Mesendoderm (in vitro differentiated cells): ENCODE data around the gene OPCML.

Experiments used
- DNase-seq: peaks from one replicate; pipeline ENCODE4 v3.0.0; 2013
- H2AK5ac ChIP-seq: 2 replicates; pipeline ENCODE4 v1.6.1; 2013; ENCODE audit warnings: low read length, inconsistent platforms
- H2BK120ac ChIP-seq: 2 replicates; pipeline ENCODE4 v1.6.1; 2013; ENCODE audit warnings: low read depth, mild to moderate bottlenecking, low read length, moderate library complexity, mixed read lengths
- H2BK15ac ChIP-seq: replicated peaks from 2 replicates; pipeline ENCODE4 v1.6.1; 2013; ENCODE audit warnings: low read depth, mild to moderate bottlenecking, moderate library complexity
- H2BK5ac ChIP-seq: 2 replicates; pipeline ENCODE4 v1.6.1; 2013; ENCODE audit warnings: low read length, inconsistent platforms
- H3K18ac ChIP-seq: 2 replicates; pipeline ENCODE4 v1.6.1; 2013; ENCODE audit warnings: mild to moderate bottlenecking, low read length, mixed read lengths
- H3K23ac ChIP-seq: one replicate; pipeline ENCODE4 v1.6.1; 2013; ENCODE audit warnings: low read length
- H3K27ac ChIP-seq: 2 replicates; pipeline ENCODE4 v1.5.1; 2013; ENCODE audit warnings: low read depth, mild to moderate bottlenecking, inconsistent platforms, low read length, moderate library complexity
- H3K27me3 ChIP-seq: 2 replicates; pipeline ENCODE4 v1.6.1; 2013; ENCODE audit warnings: low read length, control low read depth, mild to moderate bottlenecking, inconsistent platforms; ENCODE audit not compliant: insufficient read depth, poor library complexity
- H3K36me3 ChIP-seq: 2 replicates; pipeline ENCODE4 v1.6.1; 2013; ENCODE audit warnings: low read length, inconsistent platforms; ENCODE audit not compliant: control insufficient read depth, insufficient read depth
- H3K4ac ChIP-seq: one replicate; pipeline ENCODE4 v1.6.1; 2013; ENCODE audit warnings: low read depth, mild to moderate bottlenecking, low read length, moderate library complexity
- H3K4me1 ChIP-seq: 2 replicates; pipeline ENCODE4 v1.6.1; 2013; ENCODE audit warnings: low read depth, low read length, inconsistent platforms; ENCODE audit not compliant: control insufficient read depth
- H3K4me2 ChIP-seq: 2 replicates; pipeline ENCODE4 v1.6.1; 2013; ENCODE audit warnings: low read length
- H3K4me3 ChIP-seq: 2 replicates; pipeline ENCODE4 v1.5.1; 2013; ENCODE audit warnings: mild to moderate bottlenecking, low read length
- H3K56ac ChIP-seq: one replicate; pipeline ENCODE4 v1.6.1; 2013; ENCODE audit warnings: low read length
- H3K79me1 ChIP-seq: 2 replicates; pipeline ENCODE4 v1.6.1; 2013; ENCODE audit warnings: low read length, inconsistent platforms
- H3K79me2 ChIP-seq: 2 replicates; pipeline ENCODE4 v1.6.1; 2013; ENCODE audit warnings: mild to moderate bottlenecking, low read length; ENCODE audit not compliant: control insufficient read depth, insufficient read depth
- H3K9ac ChIP-seq: 2 replicates; pipeline ENCODE4 v1.6.1; 2013; ENCODE audit warnings: low read length, inconsistent platforms
- H4K5ac ChIP-seq: one replicate; pipeline ENCODE4 v1.6.1; 2013; ENCODE audit warnings: low read length
- H4K8ac ChIP-seq: one replicate; pipeline ENCODE4 v1.6.1; 2013; ENCODE audit warnings: low read depth, mild to moderate bottlenecking, control low read depth, low read length, moderate library complexity
- WGBS: extraction: QIAGEN DNeasy Blood & Tissue Kit; methylation state at CpG from one replicate; pipeline ENCODE4 v1.1.7; 2013; ENCODE audit warnings: low lambda C conversion rate, missing lambda C conversion rate; ENCODE audit not compliant: insufficient coverage; ENCODE audit errors: extremely low coverage; 5-methylcytosine and 5-hydroxymethylcytosine counted together

OPCML gene

GRCh38 chr11:133516845-133517244 lies 15.5 kb downstream of the OPCML start:
- Histone ChIP-seq H2BK5ac (no peak overlapping the region), H3K4ac (no peak overlapping the region)

GRCh38 chr11:133515107-133515506 lies 17.2 kb downstream of the OPCML start:
- Histone ChIP-seq H3K18ac (no peak overlapping the region), H2BK120ac (no peak overlapping the region), H3K4me2 (no peak overlapping the region), H3K79me1 (no peaks in the 10 kb centered on the region), H4K5ac (no peak overlapping the region), H2AK5ac (no peak overlapping the region), H2BK5ac (no peak overlapping the region), H4K8ac (no peak overlapping the region), H3K4ac (no peak overlapping the region), H3K27me3 (no peaks in the 10 kb centered on the region), H3K79me2 (no peaks in the 10 kb centered on the region), H3K27ac (no peak overlapping the region), H3K4me3 (no peak overlapping the region), H3K4me1 (no peaks in the 10 kb centered on the region), H3K56ac (no peak overlapping the region), H2BK15ac (no peak overlapping the region), H3K23ac (no peak overlapping the region), H3K9ac (no peak overlapping the region), H3K36me3 (no peaks in the 10 kb centered on the region)
- DNase-seq = no peak
- no CpG with 5 or more reads among the region's 2 CpGs for WGBS

More at GRCh38 chr11:133516845-133517244, 15.5 kb downstream of the OPCML start:
- Histone ChIP-seq H2BK15ac (no peak overlapping the region), H3K4me3 (no peak overlapping the region), H3K36me3 (no peaks in the 10 kb centered on the region), H3K79me2 (no peaks in the 10 kb centered on the region), H3K4me1 (no peaks in the 10 kb centered on the region), H3K23ac (no peak overlapping the region), H3K4me2 (no peak overlapping the region), H3K56ac (no peak overlapping the region), H3K27me3 (no peaks in the 10 kb centered on the region), H4K8ac (no peak overlapping the region), H3K9ac (no peak overlapping the region), H3K18ac (no peak overlapping the region), H3K27ac (no peak overlapping the region), H3K79me1 (no peaks in the 10 kb centered on the region), H4K5ac (no peak overlapping the region), H2AK5ac (no peak overlapping the region), H2BK120ac (no peak overlapping the region)
- no peak for DNase-seq
- WGBS = no CpG with 5 or more reads among the region's 8 CpGs

- no peak for DNase-seq
- Histone ChIP-seq H3K27me3 (no peaks in the 10 kb centered on the region), H2BK15ac (no peak overlapping the region), H2BK5ac (no peak overlapping the region), H2AK5ac (no peak overlapping the region), H4K8ac (no peak overlapping the region), H3K4me2 (no peak overlapping the region), H3K79me1 (no peaks in the 10 kb centered on the region), H3K4me3 (no peak overlapping the region), H3K27ac (no peak overlapping the region), H3K18ac (no peak overlapping the region), H3K4ac (no peak overlapping the region), H3K4me1 (no peaks in the 10 kb centered on the region), H3K56ac (no peak overlapping the region), H3K9ac (no peak overlapping the region), H3K79me2 (no peaks in the 10 kb centered on the region), H4K5ac (no peak overlapping the region), H2BK120ac (no peak overlapping the region), H3K36me3 (no peaks in the 10 kb centered on the region), H3K23ac (no peak overlapping the region)
- no CpG with 5 or more reads among the region's 3 CpGs for WGBS
Observed at GRCh38 chr11:133509924-133510697, 22.2 kb downstream of the OPCML start.

GRCh38 chr11:133508468-133508867 lies 23.8 kb downstream of the OPCML start:
- Histone ChIP-seq H3K27me3 (no peaks in the 10 kb centered on the region), H4K5ac (no peak overlapping the region)
- DNase-seq = no peak

GRCh38 chr11:133507185-133507584 lies 25.1 kb downstream of the OPCML start:
- Histone ChIP-seq H3K4me1 (no peaks in the 10 kb centered on the region), H3K79me1 (no peaks in the 10 kb centered on the region), H3K18ac (no peak overlapping the region), H2BK15ac (no peak overlapping the region), H3K36me3 (no peaks in the 10 kb centered on the region), H3K4me3 (no peak overlapping the region), H3K23ac (no peak overlapping the region), H2BK120ac (no peak overlapping the region), H3K27me3 (no peaks in the 10 kb centered on the region), H3K56ac (no peak overlapping the region), H3K9ac (no peak overlapping the region), H2AK5ac (no peak overlapping the region), H2BK5ac (no peak overlapping the region), H4K5ac (no peak overlapping the region), H3K4me2 (no peak overlapping the region), H3K79me2 (no peaks in the 10 kb centered on the region), H3K4ac (no peak overlapping the region), H3K27ac (no peak overlapping the region), H4K8ac (no peak overlapping the region)
- WGBS = no CpG with 5 or more reads among the region's 4 CpGs
- DNase-seq = no peak

More at GRCh38 chr11:133508468-133508867, 23.8 kb downstream of the OPCML start:
- Histone ChIP-seq H2BK120ac (no peak overlapping the region), H3K18ac (no peak overlapping the region), H2AK5ac (no peak overlapping the region), H2BK5ac (no peak overlapping the region), H3K4ac (no peak overlapping the region), H4K8ac (no peak overlapping the region), H3K4me2 (no peak overlapping the region), H3K23ac (no peak overlapping the region), H2BK15ac (no peak overlapping the region), H3K4me1 (no peaks in the 10 kb centered on the region), H3K4me3 (no peak overlapping the region), H3K9ac (no peak overlapping the region), H3K79me1 (no peaks in the 10 kb centered on the region), H3K56ac (no peak overlapping the region), H3K27ac (no peak overlapping the region), H3K36me3 (no peaks in the 10 kb centered on the region), H3K79me2 (no peaks in the 10 kb centered on the region)
- WGBS = no CpG with 5 or more reads among the region's 11 CpGs
